H1 (cell line): ENCODE data around the gene SEPTIN2. TPM values are rescaled to one million over a fixed set of nuclear protein-coding genes. Genes with fewer than 3 reads are reported as not detected.
A peak's percentile ranks its signal among the peaks of the same experiment; 100 is the strongest.

ENCODE experiments used
- CTCF ChIA-PET: fragments of 300-600 bp; sonication (Branson Sonifier 250); formaldehyde crosslinking; loops from one replicate; lab custom pipeline; 2021; ENCODE audit not compliant: partially characterized antibody; lab: Charles Lee
- POLR2A ChIA-PET: fragments of 300-600 bp; sonication (Branson Sonifier 250); formaldehyde crosslinking; loops from one replicate; lab custom pipeline; 2021; ENCODE audit warnings: inconsistent platforms; ENCODE audit not compliant: partially characterized antibody; lab: Charles Lee
- DNase-seq, 2 experiments: peaks; one replicate each; pipeline versions ENCODE4 v3.0.0 to v3.0.0-alpha.2; 2010 to 2022; ENCODE audit warnings: low spot score in 2 of 2, low read depth in 1 of 2, mixed read lengths in 1 of 2
- FAIRE-seq: peaks from 2 replicates; lab custom pipeline; 2011; peaks lifted over from hg19 to GRCh38; lab: Jason Lieb, UNC
- H2AFZ ChIP-seq: 2 replicates; pipeline ENCODE4 v1.8.1; 2012; ENCODE audit warnings: low read length, inconsistent platforms
- H2AK5ac ChIP-seq: 2 replicates; pipeline ENCODE4 v1.6.1; 2013; ENCODE audit warnings: low read depth, low read length
- H2BK120ac ChIP-seq: replicated peaks from 2 replicates; pipeline ENCODE3; 2013; ENCODE audit warnings: low read depth, low read length, inconsistent platforms
- H2BK12ac ChIP-seq: 2 replicates; pipeline ENCODE4 v1.6.1; 2013; ENCODE audit warnings: low read depth, low read length
- H2BK15ac ChIP-seq: 2 replicates; pipeline ENCODE4 v1.6.1; 2013; ENCODE audit warnings: low read length
- H2BK20ac ChIP-seq: 2 replicates; pipeline ENCODE4 v1.6.1; 2013; ENCODE audit warnings: low read length
- H2BK5ac ChIP-seq: 2 replicates; pipeline ENCODE4 v1.6.1; 2013; ENCODE audit warnings: low read depth, low read length
- H3K14ac ChIP-seq: 2 replicates; pipeline ENCODE4 v1.6.1; 2013; ENCODE audit warnings: inconsistent platforms; ENCODE audit not compliant: insufficient read length
- H3K18ac ChIP-seq: 2 replicates; pipeline ENCODE4 v1.6.1; 2013; ENCODE audit warnings: low read length; ENCODE audit errors: extremely low read depth
- H3K23ac ChIP-seq: 2 replicates; pipeline ENCODE4 v1.6.1; 2013; ENCODE audit warnings: inconsistent platforms; ENCODE audit not compliant: insufficient read length
- H3K23me2 ChIP-seq: 2 replicates; pipeline ENCODE4 v1.6.1; 2013; ENCODE audit warnings: low read depth, low read length
- H3K27ac ChIP-seq: 2 replicates; pipeline ENCODE4 v1.6.1; 2011; ENCODE audit warnings: low read depth, low read length, inconsistent platforms
- H3K27me3 ChIP-seq, 4 experiments: replicated peaks in 1 of 4; 1 replicate in 1 of 4; 2 replicates in 3 of 4; pipeline versions ENCODE4 v1.6.1 to v1.8.1; 2011 to 2013; ENCODE audit warnings: low read length in 3 of 4, mild to moderate bottlenecking in 3 of 4, inconsistent platforms in 2 of 4, mixed read lengths in 2 of 4, moderate library complexity in 1 of 4; ENCODE audit not compliant: control insufficient read depth in 3 of 4, insufficient read depth in 3 of 4; ENCODE audit errors: extremely low read depth in 1 of 4
- H3K36me3 ChIP-seq, 4 experiments: 2 replicates each; pipeline versions ENCODE4 v1.6.1 to v1.8.1; 2011 to 2013; ENCODE audit warnings: mild to moderate bottlenecking in 4 of 4, low read length in 3 of 4, moderate library complexity in 2 of 4, control low read depth in 1 of 4, inconsistent platforms in 1 of 4; ENCODE audit not compliant: insufficient read depth in 4 of 4, control insufficient read depth in 2 of 4
- H3K4ac ChIP-seq: replicated peaks from 2 replicates; pipeline ENCODE3; 2013; ENCODE audit warnings: low read length, low read depth, mixed read lengths, inconsistent platforms; ENCODE audit not compliant: insufficient read length
- H3K4me1 ChIP-seq, 4 experiments: replicated peaks in 1 of 4; 1 replicate in 1 of 4; 2 replicates in 3 of 4; pipeline versions ENCODE4 v1.6.1 to v1.8.1; 2011 to 2013; ENCODE audit warnings: low read length in 3 of 4, inconsistent platforms in 2 of 4, mixed read lengths in 1 of 4; ENCODE audit not compliant: insufficient read depth in 4 of 4, control insufficient read depth in 3 of 4
- H3K4me2 ChIP-seq, 2 experiments: 2 replicates each; pipeline versions ENCODE4 v1.6.1 to v1.8.1; 2011 to 2013; ENCODE audit warnings: low read depth in 2 of 2, low read length in 2 of 2, control low read depth in 1 of 2, inconsistent platforms in 1 of 2, mild to moderate bottlenecking in 1 of 2; ENCODE audit not compliant: insufficient read depth in 1 of 2
- H3K4me3 ChIP-seq, 4 experiments: fragments of 200-600, 300-600 bp in 1 of 4; sonication (generic), shearing (Covaris generic), sonication (Bioruptor Twin) in 1 of 4; 2 replicates each; pipeline versions ENCODE4 v1.5.1 to v1.8.1; 2011 to 2016; ENCODE audit warnings: low read length in 4 of 4, low read depth in 3 of 4, control low read depth in 2 of 4, inconsistent platforms in 2 of 4, mild to moderate bottlenecking in 2 of 4, mixed read lengths in 1 of 4, moderate library complexity in 1 of 4; ENCODE audit not compliant: insufficient read depth in 2 of 4; ENCODE audit errors: extremely low read depth in 1 of 4
- H3K56ac ChIP-seq: replicated peaks from 2 replicates; pipeline ENCODE3; 2013; ENCODE audit warnings: low read depth, mild to moderate bottlenecking, mixed read lengths, low read length, inconsistent platforms; ENCODE audit not compliant: insufficient read length
- H3K79me1 ChIP-seq: 2 replicates; pipeline ENCODE4 v1.6.1; 2013; ENCODE audit warnings: low read depth, low read length, control low read depth
- H3K79me2 ChIP-seq, 2 experiments: 2 replicates each; pipeline versions ENCODE4 v1.6.1 to v1.8.1; 2012 to 2013; ENCODE audit warnings: low read length in 2 of 2, mild to moderate bottlenecking in 2 of 2, inconsistent platforms in 1 of 2; ENCODE audit not compliant: insufficient read depth in 2 of 2, control insufficient read depth in 1 of 2
- H3K9ac ChIP-seq, 4 experiments: replicated peaks in 1 of 4; 1 replicate in 1 of 4; 2 replicates in 3 of 4; pipeline versions ENCODE4 v1.6.1 to v1.8.1; 2011 to 2013; ENCODE audit warnings: low read depth in 3 of 4, low read length in 3 of 4, control low read depth in 2 of 4, mild to moderate bottlenecking in 2 of 4, moderate library complexity in 2 of 4, inconsistent platforms in 1 of 4; ENCODE audit errors: extremely low read depth in 1 of 4
- H3K9me3 ChIP-seq, 2 experiments: 2 replicates each; pipeline versions ENCODE4 v1.6.1 to v1.8.1; 2012 to 2013; ENCODE audit warnings: mild to moderate bottlenecking in 2 of 2, moderate library complexity in 2 of 2, control low read depth in 1 of 2, inconsistent platforms in 1 of 2, low read depth in 1 of 2, low read length in 1 of 2, mixed read lengths in 1 of 2; ENCODE audit not compliant: insufficient read depth in 2 of 2
- H4K20me1 ChIP-seq, 2 experiments: replicated peaks in 1 of 2; 2 replicates each; pipeline versions ENCODE3 to v1.8.1; 2011 to 2013; ENCODE audit warnings: inconsistent platforms in 2 of 2, low read length in 2 of 2, mild to moderate bottlenecking in 1 of 2; ENCODE audit not compliant: insufficient read depth in 2 of 2, control insufficient read depth in 1 of 2
- H4K5ac ChIP-seq: 2 replicates; pipeline ENCODE4 v1.6.1; 2013; ENCODE audit warnings: low read length, low read depth, mixed read lengths, inconsistent platforms; ENCODE audit not compliant: insufficient read length
- H4K8ac ChIP-seq: 2 replicates; pipeline ENCODE4 v1.8.0; 2013; ENCODE audit warnings: mild to moderate bottlenecking, moderate library complexity, low read length, inconsistent platforms; ENCODE audit not compliant: insufficient read depth; ENCODE audit errors: extremely low read depth
- H4K91ac ChIP-seq: replicated peaks from 2 replicates; pipeline ENCODE3; 2013; ENCODE audit warnings: low read length, mixed read lengths, inconsistent platforms; ENCODE audit not compliant: insufficient read length
- BACH1 ChIP-seq: IDR thresholded peaks from 2 replicates; pipeline ENCODE4 v1.6.1; 2012; ENCODE audit warnings: low read length, improper control_type of control experiment
- KDM5A ChIP-seq: fragments of 200-600 bp; IDR thresholded peaks from 2 replicates; pipeline ENCODE4 v1.7.1; 2012; ENCODE audit warnings: mild to moderate bottlenecking, low read length, inconsistent platforms, mixed read lengths
- MAFK ChIP-seq: IDR thresholded peaks from 2 replicates; pipeline ENCODE4 v1.6.1; 2012; ENCODE audit warnings: low read depth, mild to moderate bottlenecking, improper control_type of control experiment, low read length
- WGBS, 2 experiments: shearing (Covaris generic) in 1 of 2; methylation state at CpG; one replicate each; pipeline versions ENCODE4 v1.1.6 to v1.1.7; 2013 to 2015; ENCODE audit warnings: low lambda C conversion rate in 2 of 2, mixed read lengths in 2 of 2, inconsistent platforms in 1 of 2, low coverage in 1 of 2, missing lambda C conversion rate in 1 of 2; ENCODE audit not compliant: insufficient replicate concordance in 2 of 2, insufficient coverage in 1 of 2, insufficient read length in 1 of 2; ENCODE audit errors: extremely low coverage in 1 of 2, missing lambda C conversion rate in 1 of 2; 5-methylcytosine and 5-hydroxymethylcytosine counted together
- polyA plus RNA-seq, 7 experiments: library from polyadenylated mRNA; depleted of rRNA in 3 of 7; stranded (reverse) in 5 of 7; unstranded in 2 of 7; fragments of >200 nt in 5 of 7; fragments of 200-250 nt in 2 of 7; gene quantifications; 1 replicate in 5 of 7; 2 replicates in 1 of 7; 4 replicates in 1 of 7; pipeline versions ENCODE4 v1.2.1 to v1.2.3, GENCODE V29; 2011 to 2013; ENCODE audit warnings: missing spikeins in 2 of 7, mixed read lengths in 2 of 7
- total RNA-seq: library from RNA; stranded (reverse); fragmentation: NEBNext Ultra II Directional; extraction: Animal tissue kit (Norgen Biotek cat#: 25700); gene quantifications from 2 replicates; pipeline ENCODE4 v1.2.1, GENCODE V29; 2021

Gene SEPTIN2
- total and polyA plus RNA-seq, 2 of the 8 experiments (the other 6 are each of a cell fraction or from before 2014, with no cell fraction given): 392 to 650 TPM

- H3K4me2 ChIP-seq: peak overlapping the region; percentile 75 to 82; a peak in 3 of 4 replicates
- H4K5ac ChIP-seq: no peak overlapping the region
- H4K20me1 ChIP-seq: peaks cover 5 to 10% of the 10 kb centered on the region in 2 experiments
- H3K56ac ChIP-seq: no peak overlapping the region
- H3K4ac ChIP-seq: no peak overlapping the region
- H2AK5ac ChIP-seq: no peak overlapping the region
- no peak overlapping the region for H3K14ac ChIP-seq
- H2AFZ ChIP-seq: no peak overlapping the region
- no peak for DNase-seq
- peaks cover 0 to 46% of the 10 kb centered on the region in 2 experiments; a peak in 3 of 4 replicates for H3K79me2 ChIP-seq
- H3K18ac ChIP-seq: no peak overlapping the region
- TF ChIP-seq MAFK (peak; percentile 75), KDM5A (no peak), BACH1 (no peak)
- H2BK5ac ChIP-seq: no peak overlapping the region
- ChIA-PET CTCF (interaction anchor here (0.7 to 3.5 kb wide), 4 partner anchors 9 to 183 kb away, joined by 3 to 15 read pairs (median 4); no protein-coding TSS in a partner anchor), POLR2A (interaction anchor here (2.4 kb wide), 1 partner anchor 11 kb away, joined by 10 read pairs; no protein-coding TSS in a partner anchor)
- peaks cover 0 to 17% (median 8%) of the 10 kb centered on the region in 4 experiments; a peak in 4 of 8 replicates for H3K36me3 ChIP-seq
- no peaks in the 10 kb centered on the region for H3K9me3 ChIP-seq
- no peak overlapping the region for H3K23ac ChIP-seq
- H2BK120ac ChIP-seq: no peak overlapping the region
- H2BK20ac ChIP-seq: no peak overlapping the region
- no peak overlapping the region for H3K27ac ChIP-seq
- H2BK12ac ChIP-seq: no peak overlapping the region
- peaks cover 9% of the 10 kb centered on the region for H3K23me2 ChIP-seq
- no peak overlapping the region for H4K91ac ChIP-seq
- H2BK15ac ChIP-seq: no peak overlapping the region
- H3K27me3 ChIP-seq: no peaks in the 10 kb centered on the region
- peak overlapping the region in 2 of 4 experiments; percentile 74 to 85; a peak in 2 of 8 replicates for H3K4me3 ChIP-seq
- H3K79me1 ChIP-seq: peaks cover 7% of the 10 kb centered on the region; the same call in 1 of the 2 replicates
- H4K8ac ChIP-seq: no peak overlapping the region
- no peak overlapping the region for H3K9ac ChIP-seq
- FAIRE-seq: no peak
- WGBS, 2 experiments: 84% methylated on average over 3 of the region's 3 CpGs; no CpG with 5 or more reads in 1 of the 2 experiments
- peaks cover 1 to 10% (median 7%) of the 10 kb centered on the region in 4 experiments; a peak in 6 of 7 replicates for H3K4me1 ChIP-seq
Observed at GRCh38 chr2:241357531-241357930, 41.8 kb downstream of the SEPTIN2 start.
